Astrocyte (in vitro differentiated cells and primary cell): Measurements from ENCODE around the gene ING5.

Experiments
- CTCF ChIP-seq: IDR thresholded peaks from 2 replicates; pipeline ENCODE4 v1.5.1; 2011; ENCODE audit warnings: low read depth, mild to moderate bottlenecking, inconsistent platforms, low read length, moderate library complexity; ENCODE audit not compliant: insufficient read depth
- EZH2 ChIP-seq: IDR thresholded peaks from 2 replicates; pipeline ENCODE4 v1.6.1; 2012; ENCODE audit warnings: mild to moderate bottlenecking, low read length, inconsistent platforms; ENCODE audit not compliant: insufficient read depth

- no peak for TF ChIP-seq CTCF
- no peak for TF ChIP-seq EZH2
These were observed 29.3 kb upstream of the ING5 start for GRCh38 chr2:241672243-241673188.
